PC-9 (cell line): ENCODE results near the gene RAB15. TPM values are rescaled to one million over a fixed set of nuclear protein-coding genes. Genes with fewer than 3 reads are reported as not detected.

Source experiments
- BruUV-seq: library from RNA; stranded (reverse); fragments of 400-500 nt; replicated peaks from 2 replicates; lab custom pipeline; 2021; lab: Mats Ljungman, UMichigan
- CTCF ChIA-PET: fragments of 300-600 bp; sonication (Branson Sonifier 250); formaldehyde crosslinking; loops from one replicate; lab custom pipeline; 2022; ENCODE audit warnings: antibody characterized with exemption; lab: Charles Lee
- POLR2A ChIA-PET: fragments of 300-600 bp; sonication (Branson Sonifier 250); formaldehyde crosslinking; loops from one replicate; lab custom pipeline; 2022; ENCODE audit warnings: antibody characterized with exemption; ENCODE audit not compliant: unreplicated experiment; lab: Charles Lee
- DNase-seq, 2 experiments: peaks; one replicate each; pipeline versions ENCODE4 v3.0.0 to v3.0.0-alpha.2; 2015 to 2022; ENCODE audit warnings: mixed read lengths in 1 of 2
- H2AFZ ChIP-seq: fragments of 200-600 bp; sonication (generic); 2 replicates; pipeline ENCODE4 v1.8.1; 2017; ENCODE audit warnings: antibody characterized with exemption
- H3F3A ChIP-seq: fragments of 200-600 bp; sonication (generic); 2 replicates; pipeline ENCODE4 v1.8.1; 2017; ENCODE audit warnings: antibody characterized with exemption, mild to moderate bottlenecking, low read depth; ENCODE audit not compliant: insufficient read depth
- H3K27ac ChIP-seq: fragments of 200-600 bp; sonication (generic); 2 replicates; pipeline ENCODE4 v1.6.1; 2016; ENCODE audit warnings: mixed run types
- H3K27me3 ChIP-seq: fragments of 200-600 bp; sonication (generic); 2 replicates; pipeline ENCODE4 v1.6.1; 2016; ENCODE audit warnings: low read depth, mixed run types; ENCODE audit not compliant: insufficient read depth
- H3K36me3 ChIP-seq: fragments of 200-600 bp; sonication (generic); 2 replicates; pipeline ENCODE4 v1.6.1; 2016; ENCODE audit warnings: low read depth, mixed run types
- H3K4me1 ChIP-seq: fragments of 200-600 bp; sonication (generic); replicated peaks from 2 replicates; pipeline ENCODE4 v1.6.1; 2016; ENCODE audit warnings: mixed run types; ENCODE audit not compliant: insufficient read depth
- H3K4me2 ChIP-seq: fragments of 200-600 bp; sonication (generic); 2 replicates; pipeline ENCODE4 v1.6.1; 2017; ENCODE audit warnings: mixed run types
- H3K4me3 ChIP-seq: fragments of 200-600 bp; sonication (generic); 2 replicates; pipeline ENCODE4 v1.6.1; 2016; ENCODE audit warnings: mixed run types
- H3K79me2 ChIP-seq: fragments of 200-600 bp; sonication (generic); 2 replicates; pipeline ENCODE4 v1.6.1; 2017; ENCODE audit warnings: low read depth, mixed run types
- H3K9me2 ChIP-seq: fragments of 200-600 bp; sonication (generic); 2 replicates; pipeline ENCODE4 v1.8.1; 2017; ENCODE audit warnings: mild to moderate bottlenecking; ENCODE audit not compliant: insufficient read depth
- H3K9me3 ChIP-seq: fragments of 200-600 bp; sonication (generic); 2 replicates; pipeline ENCODE4 v1.8.1; 2016; ENCODE audit warnings: low read depth; ENCODE audit not compliant: insufficient read depth
- H4K20me1 ChIP-seq: fragments of 200-600 bp; sonication (generic); 2 replicates; pipeline ENCODE4 v1.8.1; 2017; ENCODE audit not compliant: insufficient read depth
- CTCF ChIP-seq: fragments of 200-600 bp; sonication (generic); conservative IDR thresholded peaks from 2 replicates; pipeline ENCODE4 v1.6.1; 2017; ENCODE audit warnings: mixed run types, antibody characterized with exemption, mild to moderate bottlenecking, moderate library complexity
- EZH2 ChIP-seq: fragments of 200-600 bp; sonication (generic); IDR thresholded peaks from 2 replicates; pipeline ENCODE4 v1.8.0; 2017; ENCODE audit warnings: antibody characterized with exemption, low read depth
- intact Hi-C: fragments of 100-400 bp; cut with micrococcal nuclease; formaldehyde crosslinking; loops from one replicate; pipeline ENCODE4 v1.10.0; 2022; ENCODE audit not compliant: unreplicated experiment
- total RNA-seq: library from RNA; stranded (reverse); gene quantifications from 2 replicates; pipeline ENCODE4 v1.2.3, GENCODE V29; 2021

RAB15 gene
- total RNA-seq, 1 experiment from 2014 or later = 74.9 TPM

- POLR2A ChIA-PET = no interaction called here
- H3K9me3 ChIP-seq = no peaks in the 10 kb centered on the region
- no peaks in the 10 kb centered on the region for H4K20me1 ChIP-seq
- H3K9me2 ChIP-seq = no peaks in the 10 kb centered on the region
- H3K4me2 ChIP-seq = no peak overlapping the region
- H3K79me2 ChIP-seq = no peaks in the 10 kb centered on the region
- H3F3A ChIP-seq = peaks cover 10% of the 10 kb centered on the region; the same call in 1 of the 2 replicates
- H3K4me1 ChIP-seq = peaks cover 5% of the 10 kb centered on the region; the same call in 1 of the 2 replicates
- CTCF ChIA-PET = no interaction called here
- BruUV-seq = no TSS peak
- no peaks in the 10 kb centered on the region for H3K27me3 ChIP-seq
- intact Hi-C loops = no loop called here
- H3K27ac ChIP-seq = no peak overlapping the region
- H2AFZ ChIP-seq = no peak overlapping the region
- peaks cover 2% of the 10 kb centered on the region; the same call in 1 of the 2 replicates for H3K36me3 ChIP-seq
- DNase-seq = no peak
- no peak overlapping the region for H3K4me3 ChIP-seq
- TF ChIP-seq CTCF (no peak), EZH2 (no peak)
Observed at GRCh38 chr14:65016471-65016870, 44.3 kb upstream of the RAB15 start.

GRCh38 chr14:65015391-65015790, 43.3 kb upstream of the RAB15 start:
- Histone ChIP-seq H3K36me3 (no peaks in the 10 kb centered on the region; the same call in 1 of the 2 replicates), H3F3A (peaks cover 5% of the 10 kb centered on the region; the same call in 1 of the 2 replicates), H3K4me2 (no peak overlapping the region), H3K4me1 (peaks cover 5% of the 10 kb centered on the region; the same call in 1 of the 2 replicates), H2AFZ (no peak overlapping the region), H3K9me2 (no peaks in the 10 kb centered on the region), H4K20me1 (no peaks in the 10 kb centered on the region), H3K4me3 (no peak overlapping the region), H3K27ac (no peak overlapping the region), H3K27me3 (no peaks in the 10 kb centered on the region), H3K79me2 (no peaks in the 10 kb centered on the region), H3K9me3 (no peaks in the 10 kb centered on the region)
- intact Hi-C loops = no loop called here
- CTCF ChIA-PET = no interaction called here
- no TSS peak for BruUV-seq
- POLR2A ChIA-PET = no interaction called here
- no peak for DNase-seq
- TF ChIP-seq EZH2 (no peak), CTCF (no peak)

GRCh38 chr14:65012353-65012752, 40.2 kb upstream of the RAB15 start:
- H3K4me1 ChIP-seq = no peaks in the 10 kb centered on the region
- no TSS peak for BruUV-seq
- no peak for DNase-seq
- no peak overlapping the region for H3K4me3 ChIP-seq
- ChIA-PET CTCF (no interaction called here), POLR2A (no interaction called here)
- H3K27ac ChIP-seq = no peak overlapping the region
- H3K36me3 ChIP-seq = peaks cover 5% of the 10 kb centered on the region; the same call in 1 of the 2 replicates
- no peak for TF ChIP-seq CTCF
- no peak for TF ChIP-seq EZH2
- H4K20me1 ChIP-seq = no peaks in the 10 kb centered on the region
- no peaks in the 10 kb centered on the region for H3K9me2 ChIP-seq
- H3K4me2 ChIP-seq = no peak overlapping the region
- H3K79me2 ChIP-seq = no peaks in the 10 kb centered on the region
- intact Hi-C loops = no loop called here
- H3K9me3 ChIP-seq = no peaks in the 10 kb centered on the region
- no peak overlapping the region for H2AFZ ChIP-seq
- H3K27me3 ChIP-seq = no peaks in the 10 kb centered on the region
- no peaks in the 10 kb centered on the region for H3F3A ChIP-seq
